HL-60 (cell line): ENCODE measurements around the gene PLCB1.

Experiments
- DNase-seq, 2 experiments: peaks; one replicate each; pipeline ENCODE4 v3.0.0-alpha.2; 2010 to 2020; ENCODE audit warnings: low read depth in 1 of 2, low spot score in 1 of 2
- H3K27ac ChIP-seq: fragments of 250-450 bp; sonication (Bioruptor Pico); replicated peaks from 2 replicates; pipeline ENCODE4 v1.5.1; 2020; ENCODE audit warnings: mild to moderate bottlenecking, moderate library complexity
- H3K27me3 ChIP-seq: fragments of 250-450 bp; sonication (Bioruptor Pico); 2 replicates; pipeline ENCODE4 v1.5.1; 2021; ENCODE audit warnings: mild to moderate bottlenecking, moderate library complexity; ENCODE audit not compliant: insufficient read depth, poor library complexity, severe bottlenecking
- H3K4me3 ChIP-seq: replicated peaks from 2 replicates; pipeline ENCODE4 v1.5.1; 2011; ENCODE audit warnings: mild to moderate bottlenecking, control low read depth, low read length; ENCODE audit not compliant: insufficient read depth
- CTCF ChIP-seq: IDR thresholded peaks from one replicate; pipeline ENCODE4 v1.5.1; 2011; ENCODE audit warnings: low read length, control low read depth, inconsistent platforms; ENCODE audit not compliant: insufficient read depth
- GABPA ChIP-seq: IDR thresholded peaks from 2 replicates; pipeline ENCODE4 v1.6.1; 2012; ENCODE audit warnings: low read depth
- POLR2AphosphoS5 ChIP-seq: IDR thresholded peaks from 2 replicates; pipeline ENCODE4 v1.6.1; 2012; ENCODE audit warnings: low read depth
- REST ChIP-seq: IDR thresholded peaks from 2 replicates; pipeline ENCODE4 v1.6.1; 2012; ENCODE audit warnings: low read depth; ENCODE audit not compliant: insufficient replicate concordance
- SPI1 ChIP-seq: IDR thresholded peaks from 2 replicates; pipeline ENCODE4 v1.6.1; 2012; ENCODE audit warnings: low read depth, mild to moderate bottlenecking, borderline replicate concordance

The PLCB1 gene

GRCh38 chr20:8512003-8512402 is 379.9 kb downstream of the PLCB1 start:
- Histone ChIP-seq H3K27ac (no peak overlapping the region), H3K4me3 (no peak overlapping the region), H3K27me3 (no peaks in the 10 kb centered on the region)
- no peak for DNase-seq
- TF ChIP-seq POLR2AphosphoS5, result no peak
- TF ChIP-seq GABPA, result no peak
- no peak for TF ChIP-seq SPI1
- no peak for TF ChIP-seq REST

GRCh38 chr20:8515810-8516435 is 383.9 kb downstream of the PLCB1 start:
- no peak overlapping the region for H3K4me3 ChIP-seq
- H3K27ac ChIP-seq, result no peak overlapping the region
- TF ChIP-seq REST, result no peak
- TF ChIP-seq CTCF, result no peak
- no peak for TF ChIP-seq SPI1
- TF ChIP-seq GABPA, result no peak
- TF ChIP-seq POLR2AphosphoS5, result no peak

GRCh38 chr20:8518878-8519277 is 386.8 kb downstream of the PLCB1 start:
- H3K4me3 ChIP-seq, result no peak overlapping the region
- TF ChIP-seq GABPA, result no peak
- DNase-seq, result no peak
- H3K27ac ChIP-seq, result no peak overlapping the region
- H3K27me3 ChIP-seq, result no peaks in the 10 kb centered on the region

More at GRCh38 chr20:8515810-8516435, 383.9 kb downstream of the PLCB1 start:
- H3K27me3 ChIP-seq, result no peaks in the 10 kb centered on the region
- no peak for DNase-seq

- Histone ChIP-seq H3K27me3 (no peaks in the 10 kb centered on the region), H3K4me3 (no peak overlapping the region), H3K27ac (no peak overlapping the region)
- TF ChIP-seq SPI1 (no peak), REST (no peak), POLR2AphosphoS5 (no peak), GABPA (no peak), CTCF (no peak)
- DNase-seq, result no peak
These were observed 387.8 kb downstream of the PLCB1 start for GRCh38 chr20:8519887-8520286.
